ENCODE results near the gene AP3S2.
"Not testable (repeated sequence)": the region's sequence is repeated elsewhere in the genome, so short reads cannot be mapped to it uniquely, and the experiment has no call there.

AP3S2 gene

GRCh38 chr15:89785774-89786140 lies 108.0 kb downstream of the AP3S2 start:
- Histone ChIP-seq H3K27me3 (ENCODE audit: control insufficient read depth in 1 of 2, insufficient read depth in 2 of 2, low read length in 2 of 2) (no peaks in the 10 kb centered on the region), H3K9me3 (ENCODE audit: low read length) (no peaks in the 10 kb centered on the region), H3K4me1 (ENCODE audit: insufficient read depth, low read length) (no peaks in the 10 kb centered on the region), H3K36me3 (ENCODE audit: insufficient read depth, low read length) (no peaks in the 10 kb centered on the region), H3K4me3 (ENCODE audit: low read depth in 1 of 2, low read length in 2 of 2) (no peak overlapping the region), H3K9ac (ENCODE audit: low read length) (no peak overlapping the region), H3K27ac (ENCODE audit: low read depth, low read length) (no peak overlapping the region)

- no peak overlapping the region for H3K9ac ChIP-seq (ENCODE audit: low read length)
- no peak overlapping the region for H3K4me3 ChIP-seq (ENCODE audit: low read depth in 1 of 2, low read length in 2 of 2)
- H3K9me3 ChIP-seq (ENCODE audit: low read length): no peaks in the 10 kb centered on the region
- no peaks in the 10 kb centered on the region for H3K4me1 ChIP-seq (ENCODE audit: insufficient read depth, low read length)
- no peaks in the 10 kb centered on the region for H3K36me3 ChIP-seq (ENCODE audit: insufficient read depth, low read length)
- H3K27me3 ChIP-seq (ENCODE audit: control insufficient read depth in 1 of 2, insufficient read depth in 2 of 2, low read length in 2 of 2): no peaks in the 10 kb centered on the region
- H3K27ac ChIP-seq (ENCODE audit: low read depth, low read length): no peak overlapping the region
Observed at GRCh38 chr15:89785064-89785773, 108.6 kb downstream of the AP3S2 start.

DNA sequence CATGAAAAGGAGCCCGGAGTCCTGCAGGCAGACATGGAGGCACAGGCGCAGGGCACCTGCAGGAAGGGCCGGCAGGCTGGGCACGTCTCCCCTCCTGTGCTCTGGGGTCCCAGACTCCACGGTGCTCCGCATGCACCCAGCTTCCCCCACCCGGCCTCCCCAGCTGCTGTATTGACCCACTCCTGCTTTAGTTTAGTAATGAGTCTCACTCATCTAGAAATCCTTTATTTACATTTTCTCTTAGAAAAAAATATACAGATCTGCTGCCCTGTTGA lies 109.2 kb downstream of the AP3S2 start:
- Histone ChIP-seq H3K27ac (ENCODE audit: low read depth, low read length) (no peak overlapping the region), H3K9ac (ENCODE audit: low read length) (no peak overlapping the region), H3K4me1 (ENCODE audit: insufficient read depth, low read length) (no peaks in the 10 kb centered on the region), H3K27me3 (ENCODE audit: control insufficient read depth in 1 of 2, insufficient read depth in 2 of 2, low read length in 2 of 2) (no peaks in the 10 kb centered on the region), H3K4me3 (ENCODE audit: low read depth in 1 of 2, low read length in 2 of 2) (no peak overlapping the region), H3K9me3 (ENCODE audit: low read length) (no peaks in the 10 kb centered on the region), H3K36me3 (ENCODE audit: insufficient read depth, low read length) (no peaks in the 10 kb centered on the region)

GRCh38 chr15:89783861-89784685 lies 109.7 kb downstream of the AP3S2 start:
- Histone ChIP-seq H3K4me3 (ENCODE audit: low read depth in 1 of 2, low read length in 2 of 2) (no peak overlapping the region), H3K9ac (ENCODE audit: low read length) (no peak overlapping the region), H3K27ac (ENCODE audit: low read depth, low read length) (no peak overlapping the region), H3K36me3 (ENCODE audit: insufficient read depth, low read length) (no peaks in the 10 kb centered on the region), H3K9me3 (ENCODE audit: low read length) (no peaks in the 10 kb centered on the region), H3K4me1 (ENCODE audit: insufficient read depth, low read length) (no peaks in the 10 kb centered on the region), H3K27me3 (ENCODE audit: control insufficient read depth in 1 of 2, insufficient read depth in 2 of 2, low read length in 2 of 2) (no peaks in the 10 kb centered on the region)

GRCh38 chr15:89783111-89783860 lies 110.5 kb downstream of the AP3S2 start:
- Histone ChIP-seq H3K27me3 (ENCODE audit: control insufficient read depth in 1 of 2, insufficient read depth in 2 of 2, low read length in 2 of 2) (no peaks in the 10 kb centered on the region), H3K27ac (ENCODE audit: low read depth, low read length) (no peak overlapping the region), H3K4me1 (ENCODE audit: insufficient read depth, low read length) (no peaks in the 10 kb centered on the region), H3K9ac (ENCODE audit: low read length) (no peak overlapping the region), H3K36me3 (ENCODE audit: insufficient read depth, low read length) (no peaks in the 10 kb centered on the region), H3K4me3 (ENCODE audit: low read depth in 1 of 2, low read length in 2 of 2) (no peak overlapping the region), H3K9me3 (ENCODE audit: low read length) (no peaks in the 10 kb centered on the region)

GRCh38 chr15:89782619-89782950 lies 111.2 kb downstream of the AP3S2 start:
- H3K4me1 ChIP-seq (ENCODE audit: insufficient read depth, low read length); H3K4me3 ChIP-seq (ENCODE audit: low read depth in 1 of 2, low read length in 2 of 2); H3K36me3 ChIP-seq (ENCODE audit: insufficient read depth, low read length); H3K27me3 ChIP-seq (ENCODE audit: control insufficient read depth in 1 of 2, insufficient read depth in 2 of 2, low read length in 2 of 2); H3K27ac ChIP-seq (ENCODE audit: low read depth, low read length); H3K9me3 ChIP-seq (ENCODE audit: low read length); H3K9ac ChIP-seq (ENCODE audit: low read length): not testable (repeated sequence)

- Histone ChIP-seq H3K27me3 (ENCODE audit: control insufficient read depth in 1 of 2, insufficient read depth in 2 of 2, low read length in 2 of 2) (no peaks in the 10 kb centered on the region), H3K36me3 (ENCODE audit: insufficient read depth, low read length) (no peaks in the 10 kb centered on the region), H3K9ac (ENCODE audit: low read length) (no peak overlapping the region), H3K27ac (ENCODE audit: low read depth, low read length) (no peak overlapping the region), H3K4me1 (ENCODE audit: insufficient read depth, low read length) (no peaks in the 10 kb centered on the region), H3K4me3 (ENCODE audit: low read depth in 1 of 2, low read length in 2 of 2) (no peak overlapping the region), H3K9me3 (ENCODE audit: low read length) (no peaks in the 10 kb centered on the region)
Observed at GRCh38 chr15:89781891-89782618, 111.7 kb downstream of the AP3S2 start.

GRCh38 chr15:89781055-89781454 lies 112.7 kb downstream of the AP3S2 start:
- Histone ChIP-seq H3K9ac (ENCODE audit: low read length) (no peak overlapping the region), H3K27ac (ENCODE audit: low read depth, low read length) (no peak overlapping the region), H3K4me1 (ENCODE audit: insufficient read depth, low read length) (peaks cover 2% of the 10 kb centered on the region), H3K36me3 (ENCODE audit: insufficient read depth, low read length) (no peaks in the 10 kb centered on the region), H3K4me3 (ENCODE audit: low read depth in 1 of 2, low read length in 2 of 2) (no peak overlapping the region), H3K9me3 (ENCODE audit: low read length) (no peaks in the 10 kb centered on the region), H3K27me3 (ENCODE audit: control insufficient read depth in 1 of 2, insufficient read depth in 2 of 2, low read length in 2 of 2) (no peaks in the 10 kb centered on the region)

GRCh38 chr15:89780601-89781000 lies 113.2 kb downstream of the AP3S2 start:
- no peaks in the 10 kb centered on the region for H3K27me3 ChIP-seq (ENCODE audit: control insufficient read depth in 1 of 2, insufficient read depth in 2 of 2, low read length in 2 of 2)
- peaks cover 7% of the 10 kb centered on the region for H3K4me1 ChIP-seq (ENCODE audit: insufficient read depth, low read length)
- no peaks in the 10 kb centered on the region for H3K9me3 ChIP-seq (ENCODE audit: low read length)
- H3K36me3 ChIP-seq (ENCODE audit: insufficient read depth, low read length): no peaks in the 10 kb centered on the region
- H3K9ac ChIP-seq (ENCODE audit: low read length): no peak overlapping the region
- H3K27ac ChIP-seq (ENCODE audit: low read depth, low read length): no peak overlapping the region
- no peak overlapping the region for H3K4me3 ChIP-seq (ENCODE audit: low read depth in 1 of 2, low read length in 2 of 2)

All from muscle layer of colon (tissue), 2 donors.